GM10266 (cell line): ENCODE measurements around the gene TSSK6.

Experiments used
- DNase-seq: peaks from one replicate; pipeline ENCODE4 v3.0.0; 2012; ENCODE audit errors: extremely low spot score
- CTCF ChIP-seq: IDR thresholded peaks from 2 replicates; pipeline ENCODE4 v1.5.1; 2012; ENCODE audit warnings: mild to moderate bottlenecking, low read depth; ENCODE audit not compliant: control insufficient read depth, insufficient read depth; ENCODE audit errors: missing control alignments

TSSK6 gene

GRCh38 chr19:19534556-19535265, 19.4 kb upstream of the TSSK6 start:
- DNase-seq = no peak
- no peak for TF ChIP-seq CTCF

GRCh38 chr19:19533841-19534240, 18.5 kb upstream of the TSSK6 start:
- DNase-seq = no peak
- TF ChIP-seq CTCF = no peak

GRCh38 chr19:19532806-19533701, 17.7 kb upstream of the TSSK6 start:
- DNase-seq = no peak

GRCh38 chr19:19531951-19532805, 16.8 kb upstream of the TSSK6 start:
- DNase-seq = peak; percentile 89
- TF ChIP-seq CTCF = peak; percentile 99

More at GRCh38 chr19:19532806-19533701, 17.7 kb upstream of the TSSK6 start:
- no peak for TF ChIP-seq CTCF

GRCh38 chr19:19530889-19531288, 15.5 kb upstream of the TSSK6 start:
- DNase-seq = no peak
- TF ChIP-seq CTCF = no peak

GRCh38 chr19:19530423-19530804, 15.1 kb upstream of the TSSK6 start:
- no peak for DNase-seq
- TF ChIP-seq CTCF = no peak
